Testis (tissue), 2 donors: Measurements from ENCODE around the gene FRMD8.

Experiments used
- POLR2A ChIP-seq: fragments of 450-650 bp; IDR thresholded peaks from one replicate; pipeline ENCODE4 v1.6.1; 2017; ENCODE audit warnings: antibody characterized with exemption, mild to moderate bottlenecking, moderate library complexity
- TF ChIP-seq, protein P1 (sequence below), 3 experiments: fragments of 450-650 bp in 2 of 3; fragments of 200-600 bp in 1 of 3; sonication (generic) in 1 of 3; IDR thresholded peaks; one replicate each; pipeline ENCODE4 v1.5.1; 2016 to 2019; ENCODE audit warnings: antibody characterized with exemption in 3 of 3, mild to moderate bottlenecking in 2 of 3, moderate library complexity in 1 of 3

DNA sequence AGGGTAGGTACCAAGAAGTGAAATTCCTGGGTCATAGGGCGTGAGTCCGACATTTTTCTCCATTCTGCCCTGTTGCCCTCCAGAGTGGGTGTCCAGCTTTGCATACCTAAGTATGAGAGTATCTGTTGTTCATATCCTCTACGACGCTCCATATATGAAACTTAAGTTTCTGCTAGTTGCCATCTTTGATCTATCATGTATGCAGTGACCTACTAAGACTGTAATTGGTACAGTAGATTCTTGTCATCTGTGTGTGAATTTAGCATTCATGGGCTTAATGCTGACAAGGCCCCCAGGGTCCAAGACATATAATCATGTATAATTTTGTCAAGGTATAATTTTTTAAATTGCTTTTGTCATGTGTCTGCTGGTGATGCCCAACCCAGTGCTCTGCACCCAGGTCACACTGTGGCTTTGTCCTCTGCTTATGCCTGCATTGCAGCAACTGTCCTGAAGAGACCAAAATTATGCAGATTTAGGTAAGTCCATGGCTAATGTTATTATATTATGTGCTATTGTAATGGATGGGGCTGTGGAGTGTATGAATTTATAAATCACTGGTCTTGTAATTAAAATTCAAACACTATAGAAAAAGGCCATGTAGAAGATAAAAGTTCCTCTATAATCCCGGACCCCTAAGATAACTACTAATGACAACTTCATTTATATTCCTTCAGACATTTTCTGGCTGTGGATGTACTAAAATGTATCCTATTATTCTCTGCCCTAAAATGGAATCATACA, 48.4 kb downstream of the FRMD8 start:
- TF ChIP-seq, protein P1, sequence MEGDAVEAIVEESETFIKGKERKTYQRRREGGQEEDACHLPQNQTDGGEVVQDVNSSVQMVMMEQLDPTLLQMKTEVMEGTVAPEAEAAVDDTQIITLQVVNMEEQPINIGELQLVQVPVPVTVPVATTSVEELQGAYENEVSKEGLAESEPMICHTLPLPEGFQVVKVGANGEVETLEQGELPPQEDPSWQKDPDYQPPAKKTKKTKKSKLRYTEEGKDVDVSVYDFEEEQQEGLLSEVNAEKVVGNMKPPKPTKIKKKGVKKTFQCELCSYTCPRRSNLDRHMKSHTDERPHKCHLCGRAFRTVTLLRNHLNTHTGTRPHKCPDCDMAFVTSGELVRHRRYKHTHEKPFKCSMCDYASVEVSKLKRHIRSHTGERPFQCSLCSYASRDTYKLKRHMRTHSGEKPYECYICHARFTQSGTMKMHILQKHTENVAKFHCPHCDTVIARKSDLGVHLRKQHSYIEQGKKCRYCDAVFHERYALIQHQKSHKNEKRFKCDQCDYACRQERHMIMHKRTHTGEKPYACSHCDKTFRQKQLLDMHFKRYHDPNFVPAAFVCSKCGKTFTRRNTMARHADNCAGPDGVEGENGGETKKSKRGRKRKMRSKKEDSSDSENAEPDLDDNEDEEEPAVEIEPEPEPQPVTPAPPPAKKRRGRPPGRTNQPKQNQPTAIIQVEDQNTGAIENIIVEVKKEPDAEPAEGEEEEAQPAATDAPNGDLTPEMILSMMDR (IDR thresholded peaks at IDR 0.05) = no peak
- no peak for TF ChIP-seq POLR2A
